ENCODE data around the gene SLC16A10.

SLC16A10 gene

GRCh38 chr6:111118826-111119225 lies 31.5 kb downstream of the SLC16A10 start:
- ChIA-PET CTCF (interaction anchor here (0.7 kb wide), 1 partner anchor 171 kb away, joined by 3 read pairs; no protein-coding TSS in a partner anchor), POLR2A (no interaction called here)
- DNase-seq (ENCODE audit: extremely low spot score): no peak
- no peak for TF ChIP-seq NFRKB (IDR thresholded peaks at IDR 0.05)
- no peak for TF ChIP-seq HDGF (IDR thresholded peaks at IDR 0.05; ENCODE audit: borderline replicate concordance)
- no peak for TF ChIP-seq SP1 (IDR thresholded peaks at IDR 0.05)
- TF ChIP-seq ARNT (IDR thresholded peaks at IDR 0.05): no peak
- TF ChIP-seq SUZ12 (IDR thresholded peaks at IDR 0.05): no peak
- no peak for TF ChIP-seq LEF1 (IDR thresholded peaks at IDR 0.05; ENCODE audit: borderline replicate concordance)
- TF ChIP-seq PKNOX1 (IDR thresholded peaks at IDR 0.05): no peak
- TF ChIP-seq FOXK2 (IDR thresholded peaks at IDR 0.05): no peak
- TF ChIP-seq TARDBP (IDR thresholded peaks at IDR 0.05): no peak
- no peak for TF ChIP-seq FOXA1 (IDR thresholded peaks at IDR 0.05)
- TF ChIP-seq FOXM1 (IDR thresholded peaks at IDR 0.05; ENCODE audit: borderline replicate concordance): no peak
- TF ChIP-seq BHLHE40 (IDR thresholded peaks at IDR 0.05; ENCODE audit: borderline replicate concordance): no peak
- no peak for TF ChIP-seq ZNF384 (IDR thresholded peaks at IDR 0.05)
- no peak for TF ChIP-seq ELF4 (IDR thresholded peaks at IDR 0.05)
- no peak for TF ChIP-seq L3MBTL2 (conservative IDR thresholded peaks at IDR 0.05)

- DNase-seq (ENCODE audit: extremely low spot score): no peak
- ChIA-PET CTCF (interaction anchor here (0.6 kb wide), 1 partner anchor 108 kb away, joined by 3 read pairs; no protein-coding TSS in a partner anchor), POLR2A (no interaction called here)
- TF ChIP-seq FOXK2 (IDR thresholded peaks at IDR 0.05) (no peak), SP1 (IDR thresholded peaks at IDR 0.05) (no peak), PKNOX1 (IDR thresholded peaks at IDR 0.05) (no peak), FOXA1 (IDR thresholded peaks at IDR 0.05) (no peak), FOXM1 (IDR thresholded peaks at IDR 0.05; ENCODE audit: borderline replicate concordance) (no peak), ELF4 (IDR thresholded peaks at IDR 0.05) (no peak), SUZ12 (IDR thresholded peaks at IDR 0.05) (no peak), CTBP1 (IDR thresholded peaks at IDR 0.05; ENCODE audit: borderline replicate concordance) (no peak), BHLHE40 (IDR thresholded peaks at IDR 0.05; ENCODE audit: borderline replicate concordance) (no peak), ZNF384 (IDR thresholded peaks at IDR 0.05) (no peak), NFRKB (IDR thresholded peaks at IDR 0.05) (no peak), L3MBTL2 (conservative IDR thresholded peaks at IDR 0.05) (no peak), LEF1 (IDR thresholded peaks at IDR 0.05; ENCODE audit: borderline replicate concordance) (no peak), TARDBP (IDR thresholded peaks at IDR 0.05) (no peak), ARNT (IDR thresholded peaks at IDR 0.05) (no peak)
Observed at GRCh38 chr6:111119571-111120329, 32.4 kb downstream of the SLC16A10 start.

- POLR2A ChIA-PET: no interaction called here
- CTCF ChIA-PET: no interaction called here
- no peak for DNase-seq (ENCODE audit: extremely low spot score)
- TF ChIP-seq FOXA1 (IDR thresholded peaks at IDR 0.05): no peak
- TF ChIP-seq FOXM1 (IDR thresholded peaks at IDR 0.05; ENCODE audit: borderline replicate concordance): no peak
- TF ChIP-seq FOXK2 (IDR thresholded peaks at IDR 0.05): no peak
- TF ChIP-seq LEF1 (IDR thresholded peaks at IDR 0.05; ENCODE audit: borderline replicate concordance): no peak
- no peak for TF ChIP-seq HDGF (IDR thresholded peaks at IDR 0.05; ENCODE audit: borderline replicate concordance)
- no peak for TF ChIP-seq ARNT (IDR thresholded peaks at IDR 0.05)
- TF ChIP-seq CTBP1 (IDR thresholded peaks at IDR 0.05; ENCODE audit: borderline replicate concordance): no peak
- no peak for TF ChIP-seq ELF4 (IDR thresholded peaks at IDR 0.05)
- no peak for TF ChIP-seq BHLHE40 (IDR thresholded peaks at IDR 0.05; ENCODE audit: borderline replicate concordance)
- no peak for TF ChIP-seq PKNOX1 (IDR thresholded peaks at IDR 0.05)
- no peak for TF ChIP-seq ZNF384 (IDR thresholded peaks at IDR 0.05)
- no peak for TF ChIP-seq NFRKB (IDR thresholded peaks at IDR 0.05)
- TF ChIP-seq L3MBTL2 (conservative IDR thresholded peaks at IDR 0.05): no peak
- TF ChIP-seq SUZ12 (IDR thresholded peaks at IDR 0.05): no peak
- no peak for TF ChIP-seq TARDBP (IDR thresholded peaks at IDR 0.05)
- TF ChIP-seq SP1 (IDR thresholded peaks at IDR 0.05): no peak
Observed at GRCh38 chr6:111121789-111122350, 34.6 kb downstream of the SLC16A10 start.

- POLR2A ChIA-PET: no interaction called here
- TF ChIP-seq LEF1 (IDR thresholded peaks at IDR 0.05; ENCODE audit: borderline replicate concordance): no peak
- peak; percentile 25; the same call in 1 of the 2 replicates for TF ChIP-seq PKNOX1 (IDR thresholded peaks at IDR 0.05)
- no peak for DNase-seq (ENCODE audit: extremely low spot score)
- CTCF ChIA-PET: no interaction called here
Observed at GRCh38 chr6:111122458-111123286, 35.4 kb downstream of the SLC16A10 start.

GRCh38 chr6:111124406-111124805 lies 37.1 kb downstream of the SLC16A10 start:
- CTCF ChIA-PET: no interaction called here
- TF ChIP-seq SUZ12 (IDR thresholded peaks at IDR 0.05) (no peak), TARDBP (IDR thresholded peaks at IDR 0.05) (no peak), PKNOX1 (IDR thresholded peaks at IDR 0.05) (no peak), L3MBTL2 (conservative IDR thresholded peaks at IDR 0.05) (no peak), NFRKB (IDR thresholded peaks at IDR 0.05) (no peak), HDGF (IDR thresholded peaks at IDR 0.05; ENCODE audit: borderline replicate concordance) (no peak), ARNT (IDR thresholded peaks at IDR 0.05) (no peak), FOXA1 (IDR thresholded peaks at IDR 0.05) (no peak)
- POLR2A ChIA-PET: no interaction called here
- no peak for DNase-seq (ENCODE audit: extremely low spot score)
